ENCODE data around the gene HLA-DMB. TPM values are rescaled to one million over a fixed set of nuclear protein-coding genes. Genes with fewer than 3 reads are reported as not detected.

The HLA-DMB gene
- total RNA-seq, 4 donors from 2014 or later: 1.8 to 20.8 (median 13.2) TPM

- Histone ChIP-seq H3K36me3 (peaks cover 0 to 37% (median 16%) of the 10 kb centered on the region in 4 donors), H3K4me1 (peaks cover 21 to 68% (median 43%) of the 10 kb centered on the region in 4 donors), H3K9me3 (no peaks in the 10 kb centered on the region), H3K27ac (peak overlapping the region; percentile 34 to 65 (median 58)), H3K4me3 (no peak overlapping the region), H3K27me3 (no peaks in the 10 kb centered on the region)
- TF ChIP-seq POLR2AphosphoS5 (IDR thresholded peaks at IDR 0.05): no peak
- no peak for TF ChIP-seq POLR2A (IDR thresholded peaks at IDR 0.05)
- no peak for TF ChIP-seq CTCF (IDR thresholded peaks at IDR 0.05)
- no peak for TF ChIP-seq EP300 (IDR thresholded peaks at IDR 0.05; ENCODE audit: low read depth)
- 15% methylated on average over 1 of the region's 1 CpG; no CpG with 5 or more reads in 1 of the 2 donors for WGBS, 2 donors (ENCODE audit: low coverage in 1 of 2)
- in situ Hi-C loops (cut with MboI; ENCODE audit: low pct_ligation_motif_present in 1 of 4, low pct_unique_long_range_greater_than_20kb in 1 of 4, low sequenced_read_pairs in 3 of 4): loop anchor here (10.0 to 25.0 kb wide), 3 partner anchors 49 to 99 kb away; no protein-coding TSS in a partner anchor
- DNase-seq: no peak
- intact Hi-C loops (cut with DNase I; ENCODE audit: low total_unique reads): no loop called here
These were observed 42.6 kb upstream of the HLA-DMB start for GRCh38 chr6:32983493-32983848.

- WGBS, 2 donors (ENCODE audit: low coverage in 1 of 2): 10 to 33% methylated on average over 2 to 6 of the region's 6 CpGs
- in situ Hi-C loops (cut with MboI; ENCODE audit: low pct_ligation_motif_present in 1 of 4, low pct_unique_long_range_greater_than_20kb in 1 of 4, low sequenced_read_pairs in 3 of 4): loop anchor here (10.0 to 25.0 kb wide), 3 partner anchors 48 to 98 kb away; no protein-coding TSS in a partner anchor
These were observed 42.1 kb upstream of the HLA-DMB start for GRCh38 chr6:32982702-32983492.

GRCh38 chr6:32982084-32982701 is 41.4 kb upstream of the HLA-DMB start:
- no peak for TF ChIP-seq CTCF (IDR thresholded peaks at IDR 0.05)
- peak in 1 of 3 donors; percentile 31 for TF ChIP-seq POLR2AphosphoS5 (IDR thresholded peaks at IDR 0.05)
- no peak for TF ChIP-seq POLR2A (IDR thresholded peaks at IDR 0.05)
- TF ChIP-seq EP300 (IDR thresholded peaks at IDR 0.05; ENCODE audit: low read depth): no peak
- Histone ChIP-seq H3K4me3 (no peak overlapping the region), H3K9me3 (no peaks in the 10 kb centered on the region), H3K27me3 (no peaks in the 10 kb centered on the region), H3K36me3 (peaks cover 0 to 50% (median 22%) of the 10 kb centered on the region in 4 donors), H3K27ac (peak overlapping the region; percentile 34 to 65 (median 58)), H3K4me1 (peaks cover 34 to 80% (median 52%) of the 10 kb centered on the region in 4 donors)
- DNase-seq: no peak
- WGBS, 2 donors (ENCODE audit: low coverage in 1 of 2): 21 to 25% methylated on average over 8 of the region's 8 CpGs
- in situ Hi-C loops (cut with MboI; ENCODE audit: low pct_ligation_motif_present in 1 of 4, low pct_unique_long_range_greater_than_20kb in 1 of 4, low sequenced_read_pairs in 3 of 4): loop anchor here (10.0 to 25.0 kb wide), 3 partner anchors 47 to 97 kb away; no protein-coding TSS in a partner anchor
- intact Hi-C loops (cut with DNase I; ENCODE audit: low total_unique reads): no loop called here

More at GRCh38 chr6:32982702-32983492, 42.1 kb upstream of the HLA-DMB start:
- H3K9me3 ChIP-seq: no peaks in the 10 kb centered on the region
- H3K27ac ChIP-seq: peak overlapping the region; percentile 34 to 65 (median 58)
- intact Hi-C loops (cut with DNase I; ENCODE audit: low total_unique reads): no loop called here
- TF ChIP-seq POLR2AphosphoS5 (IDR thresholded peaks at IDR 0.05): peak; percentile 3 to 33 (median 17)
- TF ChIP-seq CTCF (IDR thresholded peaks at IDR 0.05): no peak
- no peak for TF ChIP-seq POLR2A (IDR thresholded peaks at IDR 0.05)
- peaks cover 0 to 42% (median 19%) of the 10 kb centered on the region in 4 donors for H3K36me3 ChIP-seq
- H3K4me1 ChIP-seq: peaks cover 27 to 73% (median 45%) of the 10 kb centered on the region in 4 donors
- H3K27me3 ChIP-seq: no peaks in the 10 kb centered on the region
- no peak overlapping the region for H3K4me3 ChIP-seq
- DNase-seq: no peak

- H3K9me3 ChIP-seq: no peaks in the 10 kb centered on the region
- 63% methylated on average over 9 to 11 of the region's 11 CpGs for WGBS, 2 donors (ENCODE audit: low coverage in 1 of 2)
- H3K27ac ChIP-seq: peak overlapping the region; percentile 9 to 65 (median 36)
- in situ Hi-C loops (cut with MboI; ENCODE audit: low pct_ligation_motif_present in 1 of 4, low pct_unique_long_range_greater_than_20kb in 1 of 4, low sequenced_read_pairs in 3 of 4) (loop anchor here (10.0 to 25.0 kb wide), 3 partner anchors 46 to 96 kb away; no protein-coding TSS in a partner anchor), intact Hi-C loops (cut with DNase I; ENCODE audit: low total_unique reads) (no loop called here)
- DNase-seq: no peak
- H3K4me1 ChIP-seq: peaks cover 51 to 96% (median 68%) of the 10 kb centered on the region in 4 donors
- H3K27me3 ChIP-seq: no peaks in the 10 kb centered on the region
- TF ChIP-seq CTCF (IDR thresholded peaks at IDR 0.05) (no peak), POLR2AphosphoS5 (IDR thresholded peaks at IDR 0.05) (no peak), POLR2A (IDR thresholded peaks at IDR 0.05) (no peak), EP300 (IDR thresholded peaks at IDR 0.05; ENCODE audit: low read depth) (no peak)
- no peak overlapping the region for H3K4me3 ChIP-seq
- peaks cover 0 to 66% (median 32%) of the 10 kb centered on the region in 4 donors for H3K36me3 ChIP-seq
These were observed 39.7 kb upstream of the HLA-DMB start for GRCh38 chr6:32980488-32981038.

Measured in transverse colon (tissue), 4 donors.